ENCODE results near the gene FAM187B.
"Not testable (repeated sequence)": the region's sequence is repeated elsewhere in the genome, so short reads cannot be mapped to it uniquely, and the experiment has no call there.

Gene FAM187B

GRCh38 chr19:35202722-35203688 is 25.5 kb downstream of the FAM187B start:
- Mint-ChIP-seq H3K27ac (no peak overlapping the region), H3K27me3 (no peaks in the 10 kb centered on the region), H3K4me3 (no peak overlapping the region), H3K36me3 (peaks cover 1% of the 10 kb centered on the region), H3K9me3 (no peaks in the 10 kb centered on the region), H3K4me1 (peaks cover 34% of the 10 kb centered on the region)
- DNase-seq (ENCODE audit: low spot score in 2 of 2) (no peak), ATAC-seq (ENCODE audit: low read depth) (no peak)

GRCh38 chr19:35199481-35199880 is 29.1 kb downstream of the FAM187B start:
- peaks cover 13% of the 10 kb centered on the region for H3K4me1 Mint-ChIP-seq
- H3K9me3 Mint-ChIP-seq: no peaks in the 10 kb centered on the region
- no peak for ATAC-seq (ENCODE audit: low read depth)
- H3K36me3 Mint-ChIP-seq: no peaks in the 10 kb centered on the region
- no peaks in the 10 kb centered on the region for H3K27me3 Mint-ChIP-seq
- H3K27ac Mint-ChIP-seq: no peak overlapping the region
- no peak overlapping the region for H3K4me3 Mint-ChIP-seq
- DNase-seq (ENCODE audit: low spot score in 2 of 2): no peak

- H3K9me3 Mint-ChIP-seq; H3K27me3 Mint-ChIP-seq; DNase-seq (ENCODE audit: low spot score in 2 of 2); H3K27ac Mint-ChIP-seq; ATAC-seq (ENCODE audit: low read depth); H3K4me3 Mint-ChIP-seq; H3K36me3 Mint-ChIP-seq: not testable (repeated sequence)
- peaks cover 12% of the 10 kb centered on the region for H3K4me1 Mint-ChIP-seq
These were observed 31.7 kb downstream of the FAM187B start for GRCh38 chr19:35196861-35197260.

- Mint-ChIP-seq H3K9me3 (no peaks in the 10 kb centered on the region), H3K4me1 (peaks cover 8% of the 10 kb centered on the region), H3K27me3 (no peaks in the 10 kb centered on the region), H3K36me3 (no peaks in the 10 kb centered on the region), H3K4me3 (no peak overlapping the region), H3K27ac (no peak overlapping the region)
- no peak for DNase-seq (ENCODE audit: low spot score in 2 of 2)
- no peak for ATAC-seq (ENCODE audit: low read depth)
These were observed 32.7 kb downstream of the FAM187B start for GRCh38 chr19:35195830-35196229.

- no peaks in the 10 kb centered on the region for H3K27me3 Mint-ChIP-seq
- H3K4me1 Mint-ChIP-seq: peaks cover 8% of the 10 kb centered on the region
- H3K9me3 Mint-ChIP-seq: no peaks in the 10 kb centered on the region
- H3K4me3 Mint-ChIP-seq: no peak overlapping the region
- DNase-seq (ENCODE audit: low spot score in 2 of 2) (no peak), ATAC-seq (ENCODE audit: low read depth) (no peak)
- H3K36me3 Mint-ChIP-seq: no peaks in the 10 kb centered on the region
- H3K27ac Mint-ChIP-seq: no peak overlapping the region
These were observed 34.2 kb downstream of the FAM187B start for GRCh38 chr19:35194012-35194984.

- no peak for DNase-seq (ENCODE audit: low spot score in 2 of 2)
- H3K27me3 Mint-ChIP-seq: no peaks in the 10 kb centered on the region
- no peak for ATAC-seq (ENCODE audit: low read depth)
- no peaks in the 10 kb centered on the region for H3K9me3 Mint-ChIP-seq
- peaks cover 6% of the 10 kb centered on the region for H3K4me1 Mint-ChIP-seq
- no peak overlapping the region for H3K4me3 Mint-ChIP-seq
- peaks cover 4% of the 10 kb centered on the region for H3K36me3 Mint-ChIP-seq
- H3K27ac Mint-ChIP-seq: no peak overlapping the region
These were observed 43.7 kb downstream of the FAM187B start for GRCh38 chr19:35184884-35185283.

- DNase-seq (ENCODE audit: low spot score in 2 of 2): no peak
- no peak overlapping the region for H3K4me3 Mint-ChIP-seq
- H3K9me3 Mint-ChIP-seq: no peaks in the 10 kb centered on the region
- no peak overlapping the region for H3K27ac Mint-ChIP-seq
- peaks cover 8% of the 10 kb centered on the region for H3K4me1 Mint-ChIP-seq
- ATAC-seq (ENCODE audit: low read depth): no peak
- H3K36me3 Mint-ChIP-seq: peaks cover 4% of the 10 kb centered on the region
- no peaks in the 10 kb centered on the region for H3K27me3 Mint-ChIP-seq
These were observed 44.3 kb downstream of the FAM187B start for GRCh38 chr19:35184267-35184666.

- H3K27ac Mint-ChIP-seq: no peak overlapping the region
- ATAC-seq (ENCODE audit: low read depth): no peak
- no peak overlapping the region for H3K4me3 Mint-ChIP-seq
- no peaks in the 10 kb centered on the region for H3K27me3 Mint-ChIP-seq
- DNase-seq (ENCODE audit: low spot score in 2 of 2): no peak
- peaks cover 8% of the 10 kb centered on the region for H3K36me3 Mint-ChIP-seq
- peaks cover 12% of the 10 kb centered on the region for H3K4me1 Mint-ChIP-seq
- peaks cover 3% of the 10 kb centered on the region for H3K9me3 Mint-ChIP-seq
These were observed 47.2 kb downstream of the FAM187B start for GRCh38 chr19:35181387-35181786.

GRCh38 chr19:35179830-35180229 is 48.7 kb downstream of the FAM187B start:
- ATAC-seq (ENCODE audit: low read depth) (no peak), DNase-seq (ENCODE audit: low spot score in 2 of 2) (no peak)
- H3K27ac Mint-ChIP-seq: no peak overlapping the region
- H3K4me1 Mint-ChIP-seq: peaks cover 17% of the 10 kb centered on the region
- H3K9me3 Mint-ChIP-seq: peaks cover 3% of the 10 kb centered on the region
- peaks cover 12% of the 10 kb centered on the region for H3K36me3 Mint-ChIP-seq
- no peak overlapping the region for H3K4me3 Mint-ChIP-seq
- no peaks in the 10 kb centered on the region for H3K27me3 Mint-ChIP-seq

- DNase-seq (ENCODE audit: low spot score in 2 of 2) (no peak), ATAC-seq (ENCODE audit: low read depth) (no peak)
- H3K27ac Mint-ChIP-seq: no peak overlapping the region
- peaks cover 3% of the 10 kb centered on the region for H3K9me3 Mint-ChIP-seq
- H3K4me1 Mint-ChIP-seq: peaks cover 17% of the 10 kb centered on the region
- no peak overlapping the region for H3K4me3 Mint-ChIP-seq
- peaks cover 12% of the 10 kb centered on the region for H3K36me3 Mint-ChIP-seq
- H3K27me3 Mint-ChIP-seq: no peaks in the 10 kb centered on the region
These were observed 49.8 kb downstream of the FAM187B start for GRCh38 chr19:35178701-35179100.

GRCh38 chr19:35177377-35178274 is 50.9 kb downstream of the FAM187B start:
- H3K4me3 Mint-ChIP-seq: no peak overlapping the region
- peaks cover 8% of the 10 kb centered on the region for H3K36me3 Mint-ChIP-seq
- H3K27ac Mint-ChIP-seq: no peak overlapping the region
- ATAC-seq (ENCODE audit: low read depth): no peak
- peaks cover 13% of the 10 kb centered on the region for H3K4me1 Mint-ChIP-seq
- no peak for DNase-seq (ENCODE audit: low spot score in 2 of 2)
- no peaks in the 10 kb centered on the region for H3K27me3 Mint-ChIP-seq
- peaks cover 3% of the 10 kb centered on the region for H3K9me3 Mint-ChIP-seq

GRCh38 chr19:35176181-35176570 is 52.4 kb downstream of the FAM187B start:
- DNase-seq (ENCODE audit: low spot score in 2 of 2): no peak
- H3K4me3 Mint-ChIP-seq: no peak overlapping the region
- H3K9me3 Mint-ChIP-seq: peaks cover 3% of the 10 kb centered on the region
- no peak overlapping the region for H3K27ac Mint-ChIP-seq
- H3K36me3 Mint-ChIP-seq: peaks cover 8% of the 10 kb centered on the region
- no peak for ATAC-seq (ENCODE audit: low read depth)
- peaks cover 14% of the 10 kb centered on the region for H3K4me1 Mint-ChIP-seq
- no peaks in the 10 kb centered on the region for H3K27me3 Mint-ChIP-seq

All from memory B cell (primary cell).